Neuronal stem cell (in vitro differentiated cells): ENCODE results near the gene NOP14.
"Not testable (repeated sequence)": the region's sequence is repeated elsewhere in the genome, so short reads cannot be mapped to it uniquely, and the experiment has no call there.

Experiments used
- DNase-seq: peaks from one replicate; pipeline ENCODE4 v3.0.0-alpha.2; 2013; ENCODE audit warnings: low spot score
- H2AFZ ChIP-seq: one replicate; pipeline ENCODE4 v1.6.1; 2013; ENCODE audit warnings: mild to moderate bottlenecking, low read length, inconsistent platforms
- H2AK5ac ChIP-seq: 2 replicates; pipeline ENCODE4 v1.6.1; 2013; ENCODE audit warnings: low read depth, mild to moderate bottlenecking, inconsistent platforms, low read length, moderate library complexity, mixed read lengths
- H2BK120ac ChIP-seq: 2 replicates; pipeline ENCODE4 v1.6.1; 2013; ENCODE audit warnings: low read depth, mild to moderate bottlenecking, inconsistent platforms, low read length, moderate library complexity, mixed read lengths
- H2BK12ac ChIP-seq: one replicate; pipeline ENCODE4 v1.6.1; 2013; ENCODE audit warnings: low read length, inconsistent platforms
- H2BK15ac ChIP-seq: 2 replicates; pipeline ENCODE4 v1.6.1; 2013; ENCODE audit warnings: mild to moderate bottlenecking, low read length, inconsistent platforms, mixed read lengths
- H2BK5ac ChIP-seq: one replicate; pipeline ENCODE4 v1.6.1; 2013; ENCODE audit warnings: inconsistent platforms, mild to moderate bottlenecking, low read length, moderate library complexity
- H3K14ac ChIP-seq: one replicate; pipeline ENCODE4 v1.6.1; 2013; ENCODE audit warnings: low read length, inconsistent platforms
- H3K18ac ChIP-seq: 2 replicates; pipeline ENCODE4 v1.6.1; 2013; ENCODE audit warnings: low read length, inconsistent platforms
- H3K23ac ChIP-seq: 2 replicates; pipeline ENCODE4 v1.6.1; 2013; ENCODE audit warnings: low read depth, mild to moderate bottlenecking, mixed read lengths, low read length, inconsistent platforms; ENCODE audit not compliant: poor library complexity
- H3K27ac ChIP-seq: replicated peaks from 3 replicates; pipeline ENCODE4 v1.5.1; 2013; ENCODE audit warnings: low read length, inconsistent platforms
- H3K27me3 ChIP-seq, 3 experiments: 2 replicates each; pipeline ENCODE4 v1.6.1; 2013; ENCODE audit warnings: low read length in 3 of 3, mild to moderate bottlenecking in 2 of 3, inconsistent platforms in 1 of 3, low read depth in 1 of 3, mixed read lengths in 1 of 3, moderate library complexity in 1 of 3; ENCODE audit not compliant: control insufficient read depth in 3 of 3, insufficient read depth in 3 of 3
- H3K36me3 ChIP-seq, 2 donors: replicated peaks in 1 of 2; 2 replicates each; pipeline ENCODE4 v1.6.1; 2013; ENCODE audit warnings: low read length in 2 of 2; ENCODE audit not compliant: control insufficient read depth in 2 of 2, insufficient read depth in 2 of 2
- H3K4ac ChIP-seq: 2 replicates; pipeline ENCODE4 v1.6.1; 2013; ENCODE audit warnings: inconsistent platforms, mild to moderate bottlenecking, low read length, moderate library complexity
- H3K4me1 ChIP-seq, 2 donors: 1 replicate in 1 of 2; 2 replicates in 1 of 2; pipeline ENCODE4 v1.6.1; 2013; ENCODE audit warnings: low read length in 2 of 2, low read depth in 1 of 2; ENCODE audit not compliant: control insufficient read depth in 2 of 2, insufficient read depth in 1 of 2
- H3K4me2 ChIP-seq: one replicate; pipeline ENCODE4 v1.6.1; 2013; ENCODE audit warnings: mild to moderate bottlenecking, low read length, inconsistent platforms; ENCODE audit not compliant: insufficient read depth, poor library complexity, severe bottlenecking
- H3K4me3 ChIP-seq, 2 donors: 2 replicates each; pipeline ENCODE4 v1.5.1; 2013; ENCODE audit warnings: low read length in 2 of 2, mild to moderate bottlenecking in 2 of 2, inconsistent platforms in 1 of 2, moderate library complexity in 1 of 2
- H3K79me1 ChIP-seq: one replicate; pipeline ENCODE4 v1.6.1; 2013; ENCODE audit warnings: low read depth, mild to moderate bottlenecking, inconsistent platforms, low read length, moderate library complexity
- H3K9ac ChIP-seq: one replicate; pipeline ENCODE4 v1.6.1; 2013; ENCODE audit warnings: mild to moderate bottlenecking, low read depth, low read length, inconsistent platforms; ENCODE audit not compliant: poor library complexity
- H3K9me3 ChIP-seq, 2 donors: replicated peaks in 1 of 2; 2 replicates each; pipeline versions ENCODE3 to v1.6.1; 2013; ENCODE audit warnings: low read length in 2 of 2, mild to moderate bottlenecking in 2 of 2, inconsistent platforms in 1 of 2, low read depth in 1 of 2, mixed read lengths in 1 of 2, moderate library complexity in 1 of 2; ENCODE audit not compliant: control insufficient read depth in 2 of 2, insufficient read depth in 1 of 2
- H4K8ac ChIP-seq: one replicate; pipeline ENCODE4 v1.6.1; 2013; ENCODE audit warnings: low read depth, mild to moderate bottlenecking, inconsistent platforms, low read length, moderate library complexity
- H4K91ac ChIP-seq: one replicate; pipeline ENCODE4 v1.6.1; 2013; ENCODE audit warnings: low read length, low read depth, mild to moderate bottlenecking, inconsistent platforms; ENCODE audit not compliant: poor library complexity
- WGBS, 2 donors: extraction: QIAGEN DNeasy Blood & Tissue Kit; methylation state at CpG; one replicate each; pipeline ENCODE4 v1.1.7; 2013; ENCODE audit warnings: missing lambda C conversion rate in 2 of 2, mixed read lengths in 1 of 2; ENCODE audit not compliant: insufficient read length in 2 of 2, insufficient replicate concordance in 1 of 2; ENCODE audit errors: extremely low coverage in 2 of 2; 5-methylcytosine and 5-hydroxymethylcytosine counted together

NOP14 gene

DNA sequence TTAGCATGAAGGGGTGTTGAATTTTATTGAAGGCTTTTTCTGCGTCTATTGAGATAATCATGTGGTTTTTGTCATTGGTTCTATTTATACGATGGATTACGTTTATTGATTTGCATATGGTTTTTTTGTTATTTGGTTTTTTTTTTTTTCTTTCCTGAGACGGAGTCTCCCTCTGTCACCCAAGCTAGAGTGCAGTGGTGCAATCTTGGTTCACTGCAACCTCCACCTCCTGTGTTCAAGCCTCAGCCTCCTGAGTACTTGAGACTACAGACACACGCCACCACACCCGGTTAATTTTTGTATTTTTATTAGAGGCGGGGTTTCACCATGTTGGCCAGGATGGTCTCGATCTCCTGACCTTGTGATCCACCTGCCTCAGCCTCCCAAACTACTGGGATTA lies 44.5 kb downstream of the NOP14 start:
- not testable (repeated sequence) for H3K27me3 ChIP-seq, H2BK15ac ChIP-seq, H3K18ac ChIP-seq, H3K4me3 ChIP-seq, H2BK12ac ChIP-seq, H3K4ac ChIP-seq, H4K91ac ChIP-seq, H2AK5ac ChIP-seq, H3K79me1 ChIP-seq, H3K23ac ChIP-seq, H3K9ac ChIP-seq, H2BK120ac ChIP-seq, H4K8ac ChIP-seq, H3K14ac ChIP-seq, H2BK5ac ChIP-seq, H3K4me1 ChIP-seq, DNase-seq, H3K4me2 ChIP-seq, H3K27ac ChIP-seq, H2AFZ ChIP-seq
- Histone ChIP-seq H3K36me3 (peaks cover 18 to 57% of the 10 kb centered on the region in 2 donors), H3K9me3 (peaks cover 2 to 12% of the 10 kb centered on the region in 2 donors)
- no CpG with 5 or more reads among the region's 8 CpGs for WGBS, 2 donors

DNA sequence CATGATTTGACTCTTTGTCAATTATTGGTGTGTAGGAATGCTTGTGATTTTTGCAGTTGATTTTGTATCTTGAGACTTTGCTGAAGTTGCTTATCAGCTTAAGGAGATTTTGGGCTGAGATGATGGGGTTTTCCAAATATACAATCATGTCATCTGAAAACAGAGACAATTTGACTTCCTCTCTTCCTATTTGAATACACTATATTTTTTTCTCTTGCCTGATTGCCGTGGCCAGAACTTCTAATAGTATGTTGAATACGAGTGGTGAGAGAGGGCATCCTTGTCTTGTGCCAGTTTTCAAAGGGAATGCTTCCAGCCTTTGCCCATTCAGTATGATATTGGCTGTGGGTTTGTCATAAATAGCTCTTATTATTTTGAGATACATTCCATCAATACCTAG lies 44.9 kb downstream of the NOP14 start:
- H2BK5ac ChIP-seq, H2BK120ac ChIP-seq, H3K4me1 ChIP-seq, H3K27ac ChIP-seq, H3K14ac ChIP-seq, H3K4me3 ChIP-seq, H3K79me1 ChIP-seq, H2BK15ac ChIP-seq, H2BK12ac ChIP-seq, H3K4me2 ChIP-seq, H3K18ac ChIP-seq, H3K4ac ChIP-seq, H4K91ac ChIP-seq, H2AFZ ChIP-seq, H4K8ac ChIP-seq, H3K9ac ChIP-seq, H2AK5ac ChIP-seq, DNase-seq, H3K23ac ChIP-seq, H3K27me3 ChIP-seq: not testable (repeated sequence)
- H3K9me3 ChIP-seq = peaks cover 2 to 12% of the 10 kb centered on the region in 2 donors
- WGBS, 2 donors = no CpG with 5 or more reads among the region's 2 CpGs
- peaks cover 18 to 57% of the 10 kb centered on the region in 2 donors for H3K36me3 ChIP-seq

DNA sequence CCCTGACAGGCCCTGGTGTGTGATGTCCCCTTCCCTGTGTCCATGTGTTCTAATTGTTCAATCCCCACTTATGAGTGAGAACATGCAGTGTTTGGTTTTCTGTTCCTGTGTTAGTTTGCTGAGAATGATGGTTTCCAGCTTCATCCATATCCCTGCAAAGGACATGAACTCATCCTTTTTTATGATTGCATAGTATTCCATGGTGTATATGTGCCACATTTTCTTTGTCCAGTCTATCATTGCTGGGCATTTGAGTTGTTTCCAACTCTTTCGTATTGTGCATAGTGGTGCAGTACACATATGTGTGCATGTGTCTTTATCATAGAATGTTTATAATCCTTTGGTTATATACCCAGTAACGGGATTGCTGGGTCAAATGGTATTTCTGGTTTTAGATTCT lies 46.5 kb downstream of the NOP14 start:
- not testable (repeated sequence) for H3K79me1 ChIP-seq, H2AK5ac ChIP-seq, H3K4me2 ChIP-seq, H3K4me3 ChIP-seq, DNase-seq, H3K9ac ChIP-seq, H2BK12ac ChIP-seq, H2BK15ac ChIP-seq, H3K27ac ChIP-seq, H3K14ac ChIP-seq, H3K18ac ChIP-seq, H3K27me3 ChIP-seq, H2AFZ ChIP-seq, H3K4ac ChIP-seq, H3K4me1 ChIP-seq, H2BK5ac ChIP-seq, H3K23ac ChIP-seq, H2BK120ac ChIP-seq, H4K91ac ChIP-seq, H4K8ac ChIP-seq
- Histone ChIP-seq H3K36me3 (peaks cover 23 to 64% of the 10 kb centered on the region in 2 donors), H3K9me3 (peaks cover 2 to 12% of the 10 kb centered on the region in 2 donors)
- no CpG with 5 or more reads among the region's 2 CpGs for WGBS, 2 donors

DNA sequence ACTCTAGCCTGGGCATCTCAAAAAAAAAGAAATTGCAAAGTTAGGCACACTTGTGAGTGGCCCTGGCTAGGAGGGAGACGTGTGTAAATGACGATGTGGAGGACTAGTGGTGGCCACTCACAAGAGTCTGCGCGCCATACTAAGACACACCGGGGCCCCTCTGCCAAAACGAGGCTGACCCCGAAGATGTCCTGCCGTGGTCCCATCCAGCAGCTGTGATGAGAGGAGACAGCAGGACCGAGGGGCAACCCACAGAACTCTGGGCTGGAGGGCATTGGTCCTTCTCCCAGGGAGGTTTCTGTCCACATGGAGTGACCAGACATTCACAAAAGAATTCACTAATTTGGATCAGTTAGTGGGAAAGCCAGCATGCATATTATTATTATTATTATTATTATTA lies 47.4 kb downstream of the NOP14 start:
- H3K36me3 ChIP-seq = peaks cover 28 to 69% of the 10 kb centered on the region in 2 donors
- H3K9me3 ChIP-seq = peaks cover 2 to 12% of the 10 kb centered on the region in 2 donors

More for the DNA sequence above, 47.4 kb downstream of the NOP14 start:
- no peaks in the 10 kb centered on the region for H3K79me1 ChIP-seq
- no peak overlapping the region for H3K4me3 ChIP-seq
- H3K14ac ChIP-seq = no peak overlapping the region
- H2BK5ac ChIP-seq = no peak overlapping the region
- no peak overlapping the region for H2AK5ac ChIP-seq
- no peaks in the 10 kb centered on the region for H3K4me1 ChIP-seq
- no peak overlapping the region for H2BK120ac ChIP-seq
- no peak for DNase-seq
- H3K23ac ChIP-seq = no peak overlapping the region
- no peaks in the 10 kb centered on the region for H3K27me3 ChIP-seq
- H4K8ac ChIP-seq = no peak overlapping the region
- H3K27ac ChIP-seq = no peak overlapping the region
- H2BK12ac ChIP-seq = no peak overlapping the region
- no CpG with 5 or more reads among the region's 9 CpGs for WGBS, 2 donors
- H3K9ac ChIP-seq = no peak overlapping the region
- no peak overlapping the region for H2AFZ ChIP-seq
- no peak overlapping the region for H3K4ac ChIP-seq
- H3K18ac ChIP-seq = no peak overlapping the region
- no peak overlapping the region for H2BK15ac ChIP-seq
- H3K4me2 ChIP-seq = no peak overlapping the region
- H4K91ac ChIP-seq = no peak overlapping the region
